Measurements from ENCODE around the gene SNRPA.

Gene SNRPA

DNA sequence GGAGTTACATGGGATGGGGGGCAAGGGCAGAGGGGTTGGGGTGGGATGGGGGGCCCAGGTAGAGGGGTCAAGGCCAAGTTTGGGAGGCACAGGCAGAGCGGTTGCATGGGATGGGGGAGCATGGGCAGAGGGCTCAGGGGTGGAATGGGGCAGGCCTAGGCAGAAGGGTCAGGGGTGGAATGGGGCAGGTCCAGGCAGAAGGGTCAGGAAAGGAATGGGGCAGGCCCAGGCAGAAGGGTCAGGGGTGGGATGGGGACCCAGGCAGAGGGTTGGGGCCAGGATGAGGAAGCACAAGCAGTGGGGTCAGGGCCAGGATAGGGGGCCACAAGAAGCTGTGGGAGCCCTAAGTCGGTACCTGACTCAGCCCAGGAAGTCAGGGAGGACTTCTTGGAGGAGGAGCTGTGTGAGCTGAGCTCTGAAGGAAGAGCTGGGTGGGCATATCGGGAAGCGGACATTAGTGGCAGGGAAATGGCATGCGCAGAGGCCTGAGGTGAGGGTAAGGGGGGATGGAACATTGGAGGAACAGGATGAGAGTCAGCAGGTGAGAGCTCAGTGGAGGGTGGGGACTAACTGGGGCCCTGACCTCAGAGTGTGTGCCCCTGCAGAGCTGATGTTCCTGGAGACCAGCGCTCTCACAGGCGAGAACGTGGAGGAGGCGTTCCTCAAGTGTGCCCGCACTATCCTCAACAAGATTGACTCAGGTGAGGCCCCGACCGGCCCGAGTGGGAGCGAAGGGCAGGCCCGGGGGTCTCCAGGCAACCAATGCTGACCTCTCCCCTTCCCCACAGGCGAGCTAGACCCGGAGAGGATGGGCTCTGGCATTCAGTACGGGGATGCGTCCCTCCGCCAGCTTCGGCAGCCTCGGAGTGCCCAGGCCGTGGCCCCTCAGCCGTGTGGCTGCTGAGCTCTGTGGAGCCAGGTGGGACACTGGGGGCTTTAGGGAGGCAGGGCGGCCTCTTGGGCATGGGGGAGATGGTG is 35.3 kb downstream of the SNRPA start:
- H3K4me3 ChIP-seq (ENCODE audit: low read depth, low read length) = no peak overlapping the region
- TF ChIP-seq, protein P1, sequence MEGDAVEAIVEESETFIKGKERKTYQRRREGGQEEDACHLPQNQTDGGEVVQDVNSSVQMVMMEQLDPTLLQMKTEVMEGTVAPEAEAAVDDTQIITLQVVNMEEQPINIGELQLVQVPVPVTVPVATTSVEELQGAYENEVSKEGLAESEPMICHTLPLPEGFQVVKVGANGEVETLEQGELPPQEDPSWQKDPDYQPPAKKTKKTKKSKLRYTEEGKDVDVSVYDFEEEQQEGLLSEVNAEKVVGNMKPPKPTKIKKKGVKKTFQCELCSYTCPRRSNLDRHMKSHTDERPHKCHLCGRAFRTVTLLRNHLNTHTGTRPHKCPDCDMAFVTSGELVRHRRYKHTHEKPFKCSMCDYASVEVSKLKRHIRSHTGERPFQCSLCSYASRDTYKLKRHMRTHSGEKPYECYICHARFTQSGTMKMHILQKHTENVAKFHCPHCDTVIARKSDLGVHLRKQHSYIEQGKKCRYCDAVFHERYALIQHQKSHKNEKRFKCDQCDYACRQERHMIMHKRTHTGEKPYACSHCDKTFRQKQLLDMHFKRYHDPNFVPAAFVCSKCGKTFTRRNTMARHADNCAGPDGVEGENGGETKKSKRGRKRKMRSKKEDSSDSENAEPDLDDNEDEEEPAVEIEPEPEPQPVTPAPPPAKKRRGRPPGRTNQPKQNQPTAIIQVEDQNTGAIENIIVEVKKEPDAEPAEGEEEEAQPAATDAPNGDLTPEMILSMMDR (IDR thresholded peaks at IDR 0.05; ENCODE audit: control insufficient read depth, extremely low read depth, insufficient read depth) = no peak
- DNase-seq (ENCODE audit: low read depth) = no peak

DNA sequence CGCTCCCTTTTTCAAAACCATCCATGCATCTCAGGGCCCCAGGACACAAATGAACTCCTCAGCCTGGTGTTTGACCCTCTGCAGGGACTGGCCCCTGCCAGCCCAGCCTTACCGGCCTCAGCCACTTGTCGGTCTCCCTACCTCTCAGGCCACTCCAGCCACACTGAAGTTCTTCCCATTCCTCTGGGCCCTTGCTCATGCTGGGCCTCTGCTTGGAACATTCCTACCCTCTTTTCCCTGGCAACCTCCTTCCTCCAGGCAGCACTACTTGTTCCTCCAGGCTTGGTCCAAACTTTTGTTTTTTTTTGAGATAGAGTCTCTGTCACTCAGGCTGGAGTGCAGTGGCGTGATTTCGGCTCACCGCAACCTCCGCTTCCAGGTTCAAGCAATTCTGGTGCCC is 40.3 kb downstream of the SNRPA start:
- H3K4me3 ChIP-seq (ENCODE audit: low read depth, low read length) = no peak overlapping the region
- no peak for DNase-seq (ENCODE audit: low read depth)
- TF ChIP-seq, protein P1 (IDR thresholded peaks at IDR 0.05; ENCODE audit: control insufficient read depth, extremely low read depth, insufficient read depth) = no peak

DNA sequence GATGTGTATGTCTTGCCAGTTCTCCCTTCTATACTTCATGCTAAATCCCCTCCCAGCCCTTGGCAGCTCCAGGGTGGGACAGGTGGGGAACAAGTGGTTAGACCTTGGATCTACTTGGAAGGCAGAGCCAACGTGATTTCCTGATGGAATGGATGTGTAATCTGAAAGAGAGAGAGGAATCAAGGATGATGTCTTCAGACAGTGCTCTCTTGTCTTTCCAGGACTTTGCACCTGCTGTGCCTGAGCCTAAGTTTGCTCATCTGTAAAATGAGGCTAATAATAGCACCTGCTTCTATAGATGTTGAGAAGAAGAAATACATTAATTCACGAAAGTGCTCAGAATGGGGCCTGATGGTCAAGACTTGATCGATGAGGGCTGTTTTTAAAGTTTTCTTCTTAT is 41.0 kb downstream of the SNRPA start:
- no peak overlapping the region for H3K4me3 ChIP-seq (ENCODE audit: low read depth, low read length)
- TF ChIP-seq, protein P1 (IDR thresholded peaks at IDR 0.05; ENCODE audit: control insufficient read depth, extremely low read depth, insufficient read depth) = no peak
- no peak for DNase-seq (ENCODE audit: low read depth)

DNA sequence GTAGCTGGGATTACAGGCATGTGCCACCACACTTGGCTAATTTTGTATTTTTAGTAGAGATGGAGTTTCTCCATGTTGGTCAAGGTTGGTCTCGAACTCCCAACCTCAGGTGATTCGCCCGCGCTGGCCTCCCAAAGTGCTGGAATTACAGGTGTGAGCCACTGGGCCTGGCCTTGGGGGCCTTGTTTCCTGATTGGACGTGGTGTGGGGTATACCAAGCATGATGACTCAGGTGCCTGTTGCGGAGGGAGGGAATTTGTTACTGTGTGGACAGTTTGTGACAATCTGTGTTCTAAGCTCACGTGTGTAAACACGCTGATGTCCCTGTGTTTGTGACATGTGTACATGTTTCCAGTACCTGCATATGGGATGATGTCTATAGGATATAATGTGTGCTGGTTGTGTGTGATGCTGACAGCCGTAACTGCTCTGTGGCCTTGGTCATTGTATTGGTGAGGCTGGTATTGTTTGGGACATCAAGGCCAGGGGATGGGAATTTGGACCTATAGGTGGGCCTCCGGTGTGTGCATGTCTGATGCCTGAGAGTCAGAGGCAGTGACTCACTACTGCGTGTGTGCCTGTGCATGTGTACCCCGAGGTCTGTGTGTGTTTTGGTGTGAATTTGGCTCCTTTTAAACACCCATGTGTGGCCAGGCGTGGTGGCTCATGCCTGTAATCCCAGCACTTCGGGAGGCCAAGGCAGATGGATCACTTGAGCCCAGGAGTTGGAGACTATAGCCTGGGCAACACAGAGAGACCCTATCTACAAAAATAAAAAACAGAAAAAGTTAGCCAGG is 46.4 kb downstream of the SNRPA start:
- no peak overlapping the region for H3K4me3 ChIP-seq (ENCODE audit: low read depth, low read length)
- TF ChIP-seq, protein P1 (IDR thresholded peaks at IDR 0.05; ENCODE audit: control insufficient read depth, extremely low read depth, insufficient read depth) = no peak
- no peak for DNase-seq (ENCODE audit: low read depth)

DNA sequence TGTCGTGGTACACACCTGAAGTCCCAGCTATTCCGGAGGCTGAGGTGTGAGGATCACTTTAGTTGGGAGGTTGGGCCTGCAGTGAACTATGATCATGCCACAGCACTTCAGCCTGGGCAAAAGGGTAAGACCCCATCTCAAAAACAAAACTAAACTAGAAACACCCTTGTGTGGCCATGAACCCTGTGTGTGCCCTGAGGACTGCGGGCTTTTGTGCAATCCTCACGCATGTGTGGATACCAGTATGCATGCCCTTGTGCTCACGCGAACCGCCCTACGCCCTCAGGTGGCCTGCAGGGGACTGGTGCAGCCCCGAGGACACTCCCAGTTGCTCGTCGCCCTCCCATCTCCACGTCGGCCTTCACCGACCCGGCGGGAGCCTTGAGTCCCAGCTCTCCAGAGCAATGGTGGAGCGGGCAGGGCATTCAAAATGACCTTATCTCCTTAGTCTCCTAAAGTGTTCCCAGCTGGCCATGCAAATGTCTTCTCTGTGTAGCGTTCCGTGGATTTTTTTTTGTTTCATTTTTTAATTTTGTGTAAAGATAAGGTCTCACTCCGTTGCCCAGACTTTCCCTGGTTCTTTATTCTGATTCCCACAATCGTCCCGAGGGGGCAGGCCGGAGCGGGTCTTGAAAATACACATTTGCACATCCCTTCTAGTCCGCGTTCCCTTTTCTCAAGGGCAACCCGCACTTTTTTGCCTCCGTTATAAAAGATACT is 47.1 kb downstream of the SNRPA start:
- no peak for DNase-seq (ENCODE audit: low read depth)
- TF ChIP-seq, protein P1 (IDR thresholded peaks at IDR 0.05; ENCODE audit: control insufficient read depth, extremely low read depth, insufficient read depth) = 0 out of 2 replicates have a peak, but pooled peaks have one; percentile 2
- H3K4me3 ChIP-seq (ENCODE audit: low read depth, low read length) = peak overlapping the region; percentile 55

DNA sequence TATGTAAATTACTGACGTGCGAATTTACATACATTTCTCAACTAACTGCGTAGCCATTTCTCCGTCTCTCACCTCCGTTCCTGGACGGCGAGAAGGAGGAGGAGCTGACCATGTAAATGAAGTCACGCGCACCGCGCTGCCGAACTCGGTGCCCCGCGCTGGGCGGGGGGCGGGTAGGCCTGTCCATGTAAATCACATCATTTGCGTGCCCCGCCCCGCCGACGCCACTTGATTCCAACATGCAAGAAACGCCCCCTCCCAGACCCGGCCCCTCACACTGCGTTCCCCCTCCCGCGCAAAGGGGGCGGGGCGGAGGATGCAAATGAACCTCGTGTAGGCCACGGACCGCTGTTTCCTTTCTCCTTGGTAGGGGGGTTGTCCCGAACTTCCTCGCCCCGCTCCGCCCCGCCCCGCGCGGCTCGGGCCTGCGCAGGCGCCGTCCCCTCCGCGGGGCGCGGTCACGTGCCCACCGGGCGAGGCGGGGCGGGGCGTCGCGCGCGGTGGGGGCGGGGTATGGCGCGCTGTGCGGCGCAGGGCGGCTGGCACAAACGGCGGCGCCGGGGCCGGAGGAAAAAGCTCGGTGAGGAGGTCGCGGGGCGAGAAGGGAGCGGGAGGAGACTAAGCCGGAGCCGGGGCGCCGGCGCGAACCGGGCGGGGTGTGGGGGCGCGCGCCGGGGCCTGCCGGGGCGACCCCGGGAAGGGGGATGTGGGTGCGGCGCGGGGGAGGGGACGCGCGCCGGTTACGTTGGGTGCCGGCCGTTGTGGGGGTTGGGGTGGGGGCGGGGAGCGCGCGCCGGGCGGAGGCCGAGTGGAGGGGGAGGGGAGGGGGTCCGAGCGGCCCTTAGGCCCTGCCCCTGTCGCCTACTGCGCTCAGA is 47.9 kb downstream of the SNRPA start, which contains the start of gene EGLN2:
Gene EGLN2 (plus strand): TSS at position 509 of the 875 bp plus-strand sequence. CDS start 1,382 bp downstream, outside the sequence.
- TF ChIP-seq, protein P1 (IDR thresholded peaks at IDR 0.05; ENCODE audit: control insufficient read depth, extremely low read depth, insufficient read depth) = no peak
- peak; percentile 91 for DNase-seq (ENCODE audit: low read depth)
- H3K4me3 ChIP-seq (ENCODE audit: low read depth, low read length) = peak within 1 kb of the TSS; percentile 68
